VCaP (cell line): ENCODE results near the gene CKM.
"Not testable (repeated sequence)": the region's sequence is repeated elsewhere in the genome, so short reads cannot be mapped to it uniquely, and the experiment has no call there.

Experiments used
- H3K27ac ChIP-seq: fragments of 450-650 bp; 2 replicates; pipeline ENCODE4 v1.5.1; 2017
- CTCF ChIP-seq: fragments of 450-650 bp; conservative IDR thresholded peaks from 2 replicates; pipeline ENCODE4 v1.5.1; 2017; ENCODE audit warnings: mild to moderate bottlenecking, moderate library complexity

Gene CKM

DNA sequence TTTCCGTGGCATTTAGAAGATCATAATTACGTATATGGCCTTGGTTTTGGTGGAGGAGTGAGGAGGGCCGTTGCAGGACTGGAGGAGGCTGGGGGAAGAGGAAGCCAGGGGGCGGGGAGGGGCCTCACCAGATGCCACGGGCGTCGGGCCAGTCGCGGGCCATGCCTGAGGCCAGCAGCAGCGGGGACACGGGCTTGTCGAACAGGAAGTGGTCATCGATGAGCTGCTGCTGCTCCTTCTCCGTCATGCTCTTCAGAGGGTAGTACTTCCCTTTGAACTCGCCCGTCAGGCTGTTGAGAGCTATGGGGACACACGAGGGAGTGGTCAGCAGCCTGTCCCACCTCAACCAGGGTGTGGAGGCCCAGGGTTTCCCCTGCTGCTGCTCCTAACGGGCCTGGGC is 11.1 kb downstream of the CKM start:
- H3K27ac ChIP-seq = no peak overlapping the region
- TF ChIP-seq CTCF = no peak

DNA sequence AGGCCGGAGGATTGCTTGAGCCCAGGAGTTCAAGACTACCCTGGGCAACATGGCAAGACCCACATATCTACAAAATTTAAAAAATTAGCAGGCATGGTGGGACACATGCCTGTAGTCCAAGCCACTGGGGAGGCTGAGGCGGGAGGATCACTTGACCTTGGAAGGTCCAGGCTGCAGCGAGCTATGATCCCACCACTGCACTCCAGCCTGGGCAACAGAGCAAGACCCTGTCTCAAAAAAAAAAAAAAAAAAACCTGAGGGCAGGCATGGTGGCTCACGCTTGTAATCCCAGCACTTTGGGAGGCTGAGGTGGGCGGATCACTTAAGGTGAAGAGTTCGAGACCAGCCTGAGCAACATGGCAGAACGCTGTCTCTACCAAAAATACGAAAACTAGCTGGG is 13.4 kb downstream of the CKM start:
- not testable (repeated sequence) for H3K27ac ChIP-seq

DNA sequence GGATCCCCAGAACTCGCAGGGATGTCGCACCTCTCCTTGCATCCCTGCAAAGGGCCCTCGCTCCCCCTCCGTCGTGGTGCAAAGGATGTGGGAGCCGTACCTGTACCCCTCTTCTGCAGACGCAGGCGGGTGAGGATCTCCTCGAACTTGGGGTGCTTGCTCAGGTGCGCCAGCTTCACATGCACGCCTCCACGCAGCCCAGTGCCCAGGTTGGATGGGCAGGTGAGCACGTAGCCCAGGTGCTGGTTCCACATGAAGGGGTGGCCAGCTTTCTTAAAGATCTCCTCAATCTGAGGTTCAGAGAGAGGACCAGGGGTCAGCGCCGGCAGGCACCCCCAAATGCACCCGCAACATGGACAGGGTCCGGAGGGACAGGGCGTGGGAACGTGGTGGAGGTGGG is 15.3 kb downstream of the CKM start:
- TF ChIP-seq CTCF = no peak

DNA sequence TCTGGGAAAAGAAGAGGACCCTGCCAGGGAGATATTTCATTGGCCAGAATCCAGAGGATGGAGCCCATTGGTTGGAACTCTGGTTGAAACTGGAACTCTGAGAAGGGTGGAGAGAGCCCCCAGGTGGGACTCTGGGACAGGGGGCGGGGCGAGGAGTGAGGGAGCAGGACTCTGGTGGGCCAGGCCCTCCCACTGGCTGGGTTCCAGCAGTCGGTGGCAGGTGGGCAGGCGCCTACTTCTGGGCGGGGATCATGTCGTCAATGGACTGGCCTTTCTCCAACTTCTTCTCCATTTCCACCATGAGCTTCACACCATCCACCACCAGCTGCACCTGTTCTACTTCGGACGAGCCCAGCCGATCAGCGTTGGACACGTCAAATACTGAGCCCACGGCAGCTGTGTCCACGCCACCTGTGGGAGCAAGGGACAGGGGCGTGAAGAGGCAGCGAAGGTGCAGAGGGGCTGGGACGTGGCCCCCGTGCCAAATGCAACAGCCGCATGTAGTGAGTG is 16.1 kb downstream of the CKM start:
- no peak overlapping the region for H3K27ac ChIP-seq
- TF ChIP-seq CTCF = no peak

More for the DNA sequence above, 15.3 kb downstream of the CKM start:
- no peak overlapping the region for H3K27ac ChIP-seq

DNA sequence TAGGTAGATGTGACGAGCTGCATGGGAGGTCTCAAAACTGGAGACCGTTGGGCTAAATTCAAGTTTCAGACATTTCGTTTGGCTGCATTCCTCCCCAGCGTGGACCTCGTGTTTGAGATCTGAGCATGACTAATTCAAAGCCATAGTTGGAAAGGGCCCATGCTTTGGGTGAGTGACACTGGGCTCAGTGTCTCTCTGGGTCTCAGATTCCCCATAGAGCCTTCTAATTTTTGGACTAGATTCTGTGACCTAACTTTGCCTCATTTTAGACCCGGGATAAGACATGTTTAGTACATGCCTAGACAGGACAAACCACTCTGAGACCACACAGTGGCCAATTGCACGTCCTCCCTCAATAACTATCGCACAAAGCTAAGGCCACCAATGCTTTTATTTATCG is 16.6 kb downstream of the CKM start:
- H3K27ac ChIP-seq = no peak overlapping the region
- TF ChIP-seq CTCF = no peak

DNA sequence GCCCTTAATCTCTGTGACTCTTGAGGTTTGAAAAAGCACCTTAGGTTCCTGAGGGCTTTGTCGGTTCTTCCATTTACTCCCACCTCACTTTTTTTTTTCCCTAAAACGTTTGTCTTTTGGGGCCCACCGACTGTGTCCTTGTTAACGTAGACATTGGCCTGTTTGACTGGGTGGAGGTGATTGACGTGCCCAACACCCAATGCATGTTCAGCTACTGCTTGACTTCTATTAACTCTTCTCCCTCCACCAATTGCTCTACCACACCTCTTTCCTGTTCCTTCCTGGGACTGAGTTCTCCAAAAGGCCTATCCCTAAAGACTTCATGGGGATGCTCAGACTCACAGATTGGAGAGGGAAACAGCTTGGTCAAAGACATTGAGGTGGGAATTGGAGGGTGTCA is 17.3 kb downstream of the CKM start:
- no peak overlapping the region for H3K27ac ChIP-seq
- TF ChIP-seq CTCF = no peak

DNA sequence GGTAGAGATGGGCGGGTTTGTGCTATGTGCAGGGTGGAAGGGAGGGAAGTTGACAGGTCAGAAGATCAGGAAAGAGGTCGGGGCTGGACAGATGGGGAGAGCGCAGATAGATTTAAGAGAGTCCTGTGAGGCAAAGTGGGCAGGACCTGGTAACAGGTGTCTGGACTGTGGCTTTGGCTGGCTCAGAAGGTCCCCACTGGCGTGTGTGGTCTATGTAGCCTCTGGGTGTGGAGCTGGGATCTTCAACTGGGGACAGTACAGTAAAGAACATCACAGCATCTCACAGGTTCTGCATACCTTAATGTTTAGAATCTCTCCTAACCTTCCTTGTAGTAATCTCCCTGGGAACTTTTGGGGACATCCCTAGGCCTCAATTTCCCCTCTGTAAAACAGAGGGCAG is 17.7 kb downstream of the CKM start:
- TF ChIP-seq CTCF = no peak
- no peak overlapping the region for H3K27ac ChIP-seq

- H3K27ac ChIP-seq = no peak overlapping the region
- no peak for TF ChIP-seq CTCF
Observed at GRCh38 chr19:45304141-45304926, 18.3 kb downstream of the CKM start.
